Measurements from ENCODE around the gene XRCC2. TPM values are rescaled to one million over a fixed set of nuclear protein-coding genes. Genes with fewer than 3 reads are reported as not detected.

XRCC2 gene
- 0.38 and 4.9 TPM in 2 replicates for total RNA-seq

DNA sequence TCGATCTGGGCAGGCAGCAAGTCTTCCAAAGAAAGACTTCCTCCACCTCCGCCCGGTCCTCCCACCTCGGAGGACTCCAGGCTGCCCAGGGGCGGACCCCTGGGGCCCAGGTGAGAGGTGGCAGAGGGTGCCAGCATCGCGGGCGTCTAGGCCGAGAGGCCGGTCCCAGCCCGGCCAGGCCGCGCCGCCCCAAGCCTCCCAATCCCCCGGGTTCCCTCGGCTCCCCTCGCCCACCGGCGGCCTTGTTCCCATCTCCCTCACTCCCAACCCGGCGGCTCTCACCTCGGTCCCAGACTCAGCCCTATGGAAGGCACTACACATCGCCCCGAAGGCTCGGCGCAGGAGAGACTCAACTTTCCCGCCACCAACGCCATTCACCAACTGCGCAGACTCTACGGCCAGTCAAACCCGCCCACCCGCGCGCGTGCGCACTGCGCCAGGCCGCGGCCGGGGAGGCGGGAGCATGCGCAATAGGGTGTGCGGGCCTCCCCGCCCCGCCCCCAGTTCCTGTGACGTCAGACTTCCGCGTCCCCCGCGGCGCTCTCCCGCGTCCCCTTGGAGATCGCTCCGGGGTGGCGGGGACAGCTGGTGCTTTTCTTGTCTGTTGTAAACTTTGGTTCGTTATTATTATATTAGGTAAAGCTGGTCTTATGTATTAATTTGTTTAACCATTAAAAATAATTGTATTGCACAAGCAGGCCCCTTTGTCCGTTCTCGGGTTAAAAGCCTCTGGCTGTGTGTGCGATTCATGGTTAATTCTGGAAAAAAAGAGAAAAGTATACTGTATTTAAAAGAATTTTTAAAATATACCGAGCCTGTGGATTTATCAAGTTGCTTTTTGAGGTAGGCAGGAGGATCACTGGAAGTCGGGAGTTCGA lies at the start of gene XRCC2:
XRCC2 (minus strand) TSS at position 383 of the 878 bp plus-strand sequence; CDS start at position 321, 62 bp downstream.

Other genes starting within 250 kb of the XRCC2 start
- 14.8 and 23.3 TPM in 2 replicates for gene KMT2C, start 240.1 kb downstream of the XRCC2 start, total RNA-seq
- 1.6 and 3.6 TPM in 2 replicates for gene ACTR3B, start 83.6 kb upstream of the XRCC2 start, total RNA-seq